HG03159 (cell line): ENCODE results near the gene ECHDC3.

Source experiments
- ATAC-seq: cut with Tn5 transposase; IDR thresholded peaks from one replicate; pipeline ENCODE4 v1.9.1; 2021; ENCODE audit warnings: mild to moderate bottlenecking, moderate library complexity; ENCODE audit not compliant: unreplicated experiment

Gene ECHDC3

GRCh38 chr10:11746883-11747539 lies 4.8 kb downstream of the ECHDC3 start:
- ATAC-seq = no peak

GRCh38 chr10:11748866-11749265 lies 6.7 kb downstream of the ECHDC3 start:
- ATAC-seq = no peak

- ATAC-seq = no peak
Measured at GRCh38 chr10:11750420-11750819, 8.2 kb downstream of the ECHDC3 start.

- no peak for ATAC-seq
Measured at GRCh38 chr10:11754173-11754572, 12.0 kb downstream of the ECHDC3 start.

- no peak for ATAC-seq
Measured at GRCh38 chr10:11754620-11755019, 12.4 kb downstream of the ECHDC3 start.

GRCh38 chr10:11755512-11756263 lies 13.5 kb downstream of the ECHDC3 start:
- ATAC-seq = no peak

- ATAC-seq = no peak
Measured at GRCh38 chr10:11756766-11757315, 14.7 kb downstream of the ECHDC3 start.

- peak; percentile 23 for ATAC-seq
Measured at GRCh38 chr10:11757454-11757820, 15.3 kb downstream of the ECHDC3 start.

- ATAC-seq = peak; percentile 95
Measured at GRCh38 chr10:11757821-11758463, 15.8 kb downstream of the ECHDC3 start.

GRCh38 chr10:11758527-11759236 lies 16.5 kb downstream of the ECHDC3 start:
- ATAC-seq = no peak

- ATAC-seq = no peak
Measured at GRCh38 chr10:11759347-11759746, 17.2 kb downstream of the ECHDC3 start.

GRCh38 chr10:11760151-11760550 lies 18.0 kb downstream of the ECHDC3 start:
- ATAC-seq = no peak

- ATAC-seq = no peak
Measured at GRCh38 chr10:11760861-11761260, 18.7 kb downstream of the ECHDC3 start.

GRCh38 chr10:11761431-11761830 lies 19.2 kb downstream of the ECHDC3 start:
- ATAC-seq = no peak

GRCh38 chr10:11762706-11763500 lies 20.7 kb downstream of the ECHDC3 start:
- ATAC-seq = no peak

- ATAC-seq = no peak
Measured at GRCh38 chr10:11763501-11763861, 21.3 kb downstream of the ECHDC3 start.

GRCh38 chr10:11765141-11765540 lies 23.0 kb downstream of the ECHDC3 start:
- no peak for ATAC-seq

GRCh38 chr10:11772575-11773288 lies 30.6 kb downstream of the ECHDC3 start:
- no peak for ATAC-seq

GRCh38 chr10:11773761-11774441 lies 31.7 kb downstream of the ECHDC3 start:
- no peak for ATAC-seq
